Stomach (tissue), 4 donors: ENCODE data around the gene CSNK1E.

Experiments used
- EP300 ChIP-seq: sonication (generic); formaldehyde crosslinking; IDR thresholded peaks from one replicate; pipeline ENCODE4 v1.6.1; 2017; ENCODE audit warnings: antibody characterized with exemption
- POLR2A ChIP-seq, 4 donors: fragments of 450-650 bp; IDR thresholded peaks; one replicate each; pipeline ENCODE4 v1.6.1; 2016; ENCODE audit warnings: antibody characterized with exemption in 4 of 4, control low read depth in 2 of 4, mild to moderate bottlenecking in 1 of 4, moderate library complexity in 1 of 4
- TF ChIP-seq, protein P1 (sequence below), 7 experiments: fragments of 450-650 bp in 4 of 7; fragments of 200-600 bp in 3 of 7; sonication (generic) in 3 of 7; IDR thresholded peaks; one replicate each; pipeline ENCODE4 v1.5.1; 2016 to 2019; ENCODE audit warnings: antibody characterized with exemption in 7 of 7, control low read depth in 2 of 7, mild to moderate bottlenecking in 1 of 7

DNA sequence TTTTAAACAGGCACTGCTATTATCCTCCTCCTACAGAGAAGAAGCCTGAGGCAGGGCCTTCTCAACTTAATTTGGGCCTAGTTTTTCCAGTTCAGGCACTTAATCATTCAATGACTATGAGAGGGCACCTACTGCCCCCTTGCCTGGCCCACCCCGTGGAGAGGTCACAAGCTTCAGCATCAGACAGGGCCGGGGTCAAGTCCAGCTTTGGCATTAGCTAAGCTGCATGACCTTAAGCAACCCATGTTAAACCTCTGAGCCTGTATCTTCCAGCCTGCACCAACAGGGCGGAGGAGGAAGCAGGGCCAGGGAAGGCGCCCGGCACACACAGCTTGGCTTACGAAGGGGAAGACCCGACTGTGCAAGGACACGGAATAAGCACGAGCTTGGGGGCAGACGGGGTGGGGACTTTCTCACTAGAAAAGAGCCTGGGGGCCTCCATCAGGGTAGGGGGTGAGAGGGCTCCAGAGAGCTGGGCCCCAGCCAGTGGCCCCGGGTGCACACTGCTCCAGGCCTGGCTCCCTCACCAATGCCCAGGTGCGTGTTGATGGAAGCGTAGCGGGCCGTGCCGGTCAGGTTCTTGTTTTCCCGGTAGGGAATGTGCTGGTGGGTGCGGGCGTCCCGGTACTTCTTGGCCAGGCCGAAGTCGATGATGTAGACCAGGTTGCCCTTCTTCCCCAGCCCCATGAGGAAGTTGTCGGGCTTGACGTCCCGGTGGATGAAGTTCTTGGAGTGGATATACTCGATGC, 16.9 kb downstream of the CSNK1E start:
- TF ChIP-seq, protein P1, sequence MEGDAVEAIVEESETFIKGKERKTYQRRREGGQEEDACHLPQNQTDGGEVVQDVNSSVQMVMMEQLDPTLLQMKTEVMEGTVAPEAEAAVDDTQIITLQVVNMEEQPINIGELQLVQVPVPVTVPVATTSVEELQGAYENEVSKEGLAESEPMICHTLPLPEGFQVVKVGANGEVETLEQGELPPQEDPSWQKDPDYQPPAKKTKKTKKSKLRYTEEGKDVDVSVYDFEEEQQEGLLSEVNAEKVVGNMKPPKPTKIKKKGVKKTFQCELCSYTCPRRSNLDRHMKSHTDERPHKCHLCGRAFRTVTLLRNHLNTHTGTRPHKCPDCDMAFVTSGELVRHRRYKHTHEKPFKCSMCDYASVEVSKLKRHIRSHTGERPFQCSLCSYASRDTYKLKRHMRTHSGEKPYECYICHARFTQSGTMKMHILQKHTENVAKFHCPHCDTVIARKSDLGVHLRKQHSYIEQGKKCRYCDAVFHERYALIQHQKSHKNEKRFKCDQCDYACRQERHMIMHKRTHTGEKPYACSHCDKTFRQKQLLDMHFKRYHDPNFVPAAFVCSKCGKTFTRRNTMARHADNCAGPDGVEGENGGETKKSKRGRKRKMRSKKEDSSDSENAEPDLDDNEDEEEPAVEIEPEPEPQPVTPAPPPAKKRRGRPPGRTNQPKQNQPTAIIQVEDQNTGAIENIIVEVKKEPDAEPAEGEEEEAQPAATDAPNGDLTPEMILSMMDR (IDR thresholded peaks at IDR 0.05), result no peak
- TF ChIP-seq EP300, result no peak
- no peak for TF ChIP-seq POLR2A (IDR thresholded peaks at IDR 0.05)
